Brain microvascular endothelial cell (primary cell): ENCODE results near the gene B4GALT6.

Source experiments
- DNase-seq: peaks from one replicate; pipeline ENCODE4 v3.0.0-alpha.2; 2020
- H3K27ac ChIP-seq: fragments of 250-450 bp; sonication (Bioruptor Pico); 2 replicates; pipeline ENCODE4 v1.5.1; 2020; ENCODE audit warnings: mild to moderate bottlenecking, moderate library complexity
- H3K27me3 ChIP-seq: fragments of 250-450 bp; sonication (Bioruptor Pico); replicated peaks from 2 replicates; pipeline ENCODE4 v1.5.1; 2020; ENCODE audit warnings: mild to moderate bottlenecking
- H3K36me3 ChIP-seq: fragments of 250-450 bp; sonication (Bioruptor Pico); replicated peaks from 2 replicates; pipeline ENCODE4 v1.5.1; 2020; ENCODE audit warnings: mild to moderate bottlenecking
- H3K4me3 ChIP-seq: 2 replicates; pipeline ENCODE4 v1.5.1; 2011; ENCODE audit warnings: low read depth, mild to moderate bottlenecking, control low read depth, low read length, moderate library complexity
- CTCF ChIP-seq: IDR thresholded peaks from 2 replicates; pipeline ENCODE4 v1.5.1; 2011; ENCODE audit warnings: low read depth, mild to moderate bottlenecking, moderate library complexity, low read length, control low read depth, inconsistent platforms; ENCODE audit errors: missing control alignments
- in situ Hi-C: cut with HindIII; loops from 2 replicates; pipeline ENCODE4 v1.10.0; 2017; ENCODE audit warnings: low sequenced_read_pairs, low pct_ligation_motif_present

B4GALT6 gene

GRCh38 chr18:31686572-31686971 is 2.2 kb upstream of the B4GALT6 start:
- Histone ChIP-seq H3K36me3 (no peaks in the 10 kb centered on the region), H3K4me3 (no peak overlapping the region), H3K27ac (no peak overlapping the region), H3K27me3 (no peaks in the 10 kb centered on the region)
- in situ Hi-C loops = no loop called here
- DNase-seq = no peak
- no peak for TF ChIP-seq CTCF

GRCh38 chr18:31685097-31686082 is 1.0 kb upstream of the B4GALT6 start:
- no peaks in the 10 kb centered on the region for H3K27me3 ChIP-seq
- DNase-seq = peak; percentile 16
- in situ Hi-C loops = no loop called here
- no peaks in the 10 kb centered on the region for H3K36me3 ChIP-seq
- H3K4me3 ChIP-seq = peak overlapping the region; percentile 73
- H3K27ac ChIP-seq = peak overlapping the region; percentile 29
- TF ChIP-seq CTCF = peak; percentile 26

DNA sequence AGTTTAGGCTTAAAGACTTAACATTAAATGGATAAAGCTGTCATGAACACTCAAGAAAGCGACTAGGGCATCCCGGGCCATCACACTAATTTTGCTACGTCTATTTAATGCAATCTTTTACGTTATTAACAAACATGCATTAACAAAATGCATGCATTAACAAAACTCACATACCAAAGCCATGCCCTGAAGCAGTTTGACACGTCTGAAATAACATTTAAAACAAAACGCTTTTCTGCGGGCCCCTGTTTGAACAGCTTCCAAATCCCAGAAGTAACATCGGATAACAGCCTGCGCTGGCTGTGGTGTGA is 458 bp downstream of the B4GALT6 start:
- no peaks in the 10 kb centered on the region for H3K27me3 ChIP-seq
- TF ChIP-seq CTCF = no peak
- no peak for DNase-seq
- peak overlapping the region; percentile 73 for H3K4me3 ChIP-seq
- no peaks in the 10 kb centered on the region for H3K36me3 ChIP-seq
- H3K27ac ChIP-seq = no peak overlapping the region
- in situ Hi-C loops = no loop called here

- H3K27me3 ChIP-seq = no peaks in the 10 kb centered on the region
- in situ Hi-C loops = no loop called here
- no peak for TF ChIP-seq CTCF
- H3K4me3 ChIP-seq = no peak overlapping the region
- no peak overlapping the region for H3K27ac ChIP-seq
- no peak for DNase-seq
- no peaks in the 10 kb centered on the region for H3K36me3 ChIP-seq
Observed at GRCh38 chr18:31683106-31683505, 1.3 kb downstream of the B4GALT6 start.

DNA sequence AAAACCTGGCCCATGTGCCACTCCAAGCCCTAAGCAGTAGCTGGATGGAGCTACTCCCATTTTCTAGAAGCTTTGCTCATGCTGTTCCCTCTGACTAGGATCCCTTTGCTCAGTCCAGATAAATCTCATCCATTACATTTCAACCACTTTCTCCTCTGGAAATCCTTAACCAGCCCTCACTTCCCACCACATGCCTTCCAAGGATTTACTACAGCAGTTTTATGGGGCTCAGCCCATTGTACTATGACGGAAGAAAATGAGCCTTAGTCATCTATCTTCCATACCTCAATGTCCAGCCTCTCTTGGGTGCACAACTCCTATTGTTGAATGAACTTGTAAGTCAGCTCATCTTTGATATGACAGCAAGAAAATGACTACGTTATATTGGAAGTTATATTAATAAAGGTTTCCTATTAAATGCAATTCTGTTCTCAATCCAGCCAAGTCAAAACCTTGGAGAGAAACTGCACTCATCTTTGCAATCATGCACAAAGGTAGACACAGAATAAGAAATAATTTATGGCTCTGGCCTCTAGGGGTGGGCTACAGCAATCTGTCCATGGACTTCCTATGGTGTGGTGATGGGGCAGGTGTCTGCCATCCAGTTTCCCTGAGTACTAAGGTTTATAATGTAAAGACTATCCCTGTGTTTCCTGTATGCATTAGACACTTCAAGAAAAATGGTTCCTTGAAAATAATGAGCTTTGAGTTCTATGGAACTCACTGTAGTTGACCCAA is 3.4 kb downstream of the B4GALT6 start:
- in situ Hi-C loops = no loop called here
- H3K36me3 ChIP-seq = no peaks in the 10 kb centered on the region
- TF ChIP-seq CTCF = peak; percentile 39
- H3K4me3 ChIP-seq = no peak overlapping the region
- no peak for DNase-seq
- H3K27me3 ChIP-seq = no peaks in the 10 kb centered on the region
- no peak overlapping the region for H3K27ac ChIP-seq
